Measurements from ENCODE around the gene ZNF316.

The ZNF316 gene

DNA sequence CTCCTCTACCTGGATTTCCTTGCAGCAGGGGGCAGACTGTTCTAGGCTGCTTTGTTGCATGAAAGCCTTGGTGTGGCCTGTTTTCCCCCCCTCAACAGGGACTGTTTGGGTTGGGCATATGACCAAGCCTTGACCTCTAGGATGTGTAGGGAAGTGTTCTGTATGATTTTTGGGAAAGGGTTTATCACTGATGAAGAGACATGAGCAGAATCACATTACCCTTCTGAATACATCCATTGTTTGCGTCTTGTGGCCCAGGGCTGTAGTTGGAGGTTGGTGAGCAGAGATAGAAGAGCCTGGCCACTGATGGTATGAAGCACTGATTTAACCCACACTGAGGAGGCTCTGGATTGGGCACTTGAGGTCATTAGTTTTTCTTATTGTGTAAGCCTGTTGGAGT is 43.0 kb downstream of the ZNF316 start:
- DNase-seq (ENCODE audit: low read depth in 4 of 4, low spot score in 1 of 4), result no peak

DNA sequence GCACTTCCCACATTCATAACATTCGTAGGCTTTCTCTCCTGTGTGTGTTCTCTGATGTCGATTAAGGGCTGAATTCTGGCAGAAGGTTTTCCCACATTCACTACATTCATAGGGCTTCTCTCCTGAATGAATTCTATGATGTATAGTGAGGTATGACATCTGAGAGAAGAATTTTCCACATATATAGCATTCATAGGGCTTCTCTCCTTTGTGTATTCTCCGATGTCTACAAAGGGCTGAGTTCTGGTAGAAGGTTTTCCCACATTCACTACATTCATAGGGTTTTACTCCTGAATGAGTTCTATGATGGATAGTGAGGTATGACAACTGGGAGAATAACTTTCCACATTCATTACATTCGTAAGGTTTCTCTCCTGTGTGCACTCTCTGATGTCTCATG is 54.0 kb downstream of the ZNF316 start:
- no peak for DNase-seq (ENCODE audit: low read depth in 4 of 4, low spot score in 1 of 4)

DNA sequence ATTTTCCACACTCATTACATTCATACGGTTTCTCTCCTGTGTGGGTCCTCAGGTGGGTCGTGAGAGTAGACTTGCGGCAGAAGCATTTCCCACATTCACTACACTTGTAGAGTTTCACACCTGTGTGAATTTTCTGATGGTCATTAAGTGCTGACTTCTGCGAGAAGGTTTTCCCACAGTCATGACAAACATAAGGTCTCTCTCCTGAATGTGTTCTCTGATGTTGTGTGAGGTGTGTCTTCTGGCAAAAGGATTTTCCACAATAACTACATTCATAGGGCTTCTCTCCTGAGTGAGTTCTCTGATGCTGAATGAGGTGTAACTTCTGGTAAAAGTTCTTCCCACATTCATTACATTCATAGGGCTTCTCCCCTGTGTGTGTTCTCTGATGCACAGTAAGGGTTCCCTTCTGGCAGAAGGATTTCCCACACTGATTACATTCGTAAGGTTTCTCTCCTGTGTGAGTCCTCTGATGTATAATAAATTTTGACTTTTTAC is 54.5 kb downstream of the ZNF316 start:
- no peak for DNase-seq (ENCODE audit: low read depth in 4 of 4, low spot score in 1 of 4)

DNA sequence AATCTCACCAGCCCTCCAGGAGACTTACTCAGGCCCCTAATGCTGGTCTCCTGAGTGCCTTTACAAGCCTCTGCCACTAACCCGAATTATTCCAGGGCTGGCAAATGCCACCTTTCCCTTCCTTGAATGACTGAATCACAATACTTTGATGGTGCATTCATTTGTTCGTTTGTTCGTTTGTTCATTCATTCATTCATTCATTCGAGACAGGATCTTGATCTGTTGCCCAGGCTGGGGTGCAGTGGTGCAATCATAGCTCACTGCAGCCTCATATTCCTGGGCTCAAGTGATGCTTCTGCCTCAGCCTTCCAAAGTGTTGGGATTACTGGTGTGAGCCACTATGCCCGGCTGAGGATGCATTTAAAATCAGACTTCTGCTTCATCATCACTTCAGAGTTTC is 63.7 kb downstream of the ZNF316 start:
- DNase-seq (ENCODE audit: low read depth in 4 of 4, low spot score in 1 of 4), result no peak

DNA sequence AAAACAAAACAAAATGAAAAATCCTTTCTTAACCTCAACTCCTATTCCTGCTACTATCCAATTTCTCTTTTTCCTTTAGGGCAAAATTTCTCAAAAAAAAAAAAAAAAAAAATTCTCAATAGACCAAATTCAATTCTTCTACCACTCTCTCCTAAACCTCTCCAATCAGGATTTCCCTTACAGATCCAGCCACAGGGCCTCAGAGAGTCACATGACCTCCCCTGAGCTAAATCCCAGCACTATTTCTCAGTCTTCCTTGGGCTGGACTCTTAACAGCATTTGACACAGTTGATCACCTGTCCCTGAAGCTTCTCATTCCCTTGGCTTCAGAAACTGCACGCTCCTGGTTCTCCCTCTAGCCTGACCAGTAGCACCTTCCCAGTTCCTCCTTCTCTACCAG is 64.7 kb downstream of the ZNF316 start:
- DNase-seq (ENCODE audit: low read depth in 4 of 4, low spot score in 1 of 4), result no peak

Measured in stimulated activated CD4-positive, alpha-beta T cell treated with anti-CD3 and anti-CD28 coated beads, Interleukin-1b, Interleukin-23, amount 100 ng/mL, for 24 hours (primary cell).